Brain microvascular endothelial cell (primary cell): Measurements from ENCODE around the gene GRAP2.
"Not testable (repeated sequence)": the region's sequence is repeated elsewhere in the genome, so short reads cannot be mapped to it uniquely, and the experiment has no call there.

ENCODE experiments used
- DNase-seq: peaks from one replicate; pipeline ENCODE4 v3.0.0-alpha.2; 2020
- H3K27ac ChIP-seq: fragments of 250-450 bp; sonication (Bioruptor Pico); 2 replicates; pipeline ENCODE4 v1.5.1; 2020; ENCODE audit warnings: mild to moderate bottlenecking, moderate library complexity
- H3K27me3 ChIP-seq: fragments of 250-450 bp; sonication (Bioruptor Pico); replicated peaks from 2 replicates; pipeline ENCODE4 v1.5.1; 2020; ENCODE audit warnings: mild to moderate bottlenecking
- H3K36me3 ChIP-seq: fragments of 250-450 bp; sonication (Bioruptor Pico); replicated peaks from 2 replicates; pipeline ENCODE4 v1.5.1; 2020; ENCODE audit warnings: mild to moderate bottlenecking
- H3K4me3 ChIP-seq: 2 replicates; pipeline ENCODE4 v1.5.1; 2011; ENCODE audit warnings: low read depth, mild to moderate bottlenecking, control low read depth, low read length, moderate library complexity
- in situ Hi-C: cut with HindIII; loops from 2 replicates; pipeline ENCODE4 v1.10.0; 2017; ENCODE audit warnings: low sequenced_read_pairs, low pct_ligation_motif_present
- TF ChIP-seq, protein P1 (sequence below): IDR thresholded peaks from 2 replicates; pipeline ENCODE4 v1.5.1; 2011; ENCODE audit warnings: low read depth, mild to moderate bottlenecking, moderate library complexity, low read length, control low read depth, inconsistent platforms; ENCODE audit errors: missing control alignments

The GRAP2 gene

DNA sequence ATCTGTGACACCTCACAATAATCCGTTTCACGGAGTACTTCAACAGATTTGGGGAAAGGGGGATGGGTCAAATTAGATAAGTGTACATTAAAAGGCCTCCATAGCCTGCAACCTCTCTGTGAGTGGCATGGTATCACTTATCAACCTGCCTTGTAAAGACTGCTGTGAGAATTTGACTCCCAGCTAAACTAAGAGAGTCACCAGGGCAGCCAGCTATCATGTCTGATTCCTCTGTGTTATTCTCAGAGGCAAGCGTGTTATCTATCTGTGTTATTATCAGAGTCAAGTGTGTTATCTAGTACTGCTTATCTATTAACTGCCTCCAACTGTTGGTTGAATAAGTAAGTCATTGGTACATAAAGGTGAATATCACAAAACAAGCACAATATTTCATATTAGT lies 89.8 kb downstream of the GRAP2 start:
- H3K27ac ChIP-seq = no peak overlapping the region
- in situ Hi-C loops = no loop called here
- no peak for DNase-seq
- TF ChIP-seq, protein P1, sequence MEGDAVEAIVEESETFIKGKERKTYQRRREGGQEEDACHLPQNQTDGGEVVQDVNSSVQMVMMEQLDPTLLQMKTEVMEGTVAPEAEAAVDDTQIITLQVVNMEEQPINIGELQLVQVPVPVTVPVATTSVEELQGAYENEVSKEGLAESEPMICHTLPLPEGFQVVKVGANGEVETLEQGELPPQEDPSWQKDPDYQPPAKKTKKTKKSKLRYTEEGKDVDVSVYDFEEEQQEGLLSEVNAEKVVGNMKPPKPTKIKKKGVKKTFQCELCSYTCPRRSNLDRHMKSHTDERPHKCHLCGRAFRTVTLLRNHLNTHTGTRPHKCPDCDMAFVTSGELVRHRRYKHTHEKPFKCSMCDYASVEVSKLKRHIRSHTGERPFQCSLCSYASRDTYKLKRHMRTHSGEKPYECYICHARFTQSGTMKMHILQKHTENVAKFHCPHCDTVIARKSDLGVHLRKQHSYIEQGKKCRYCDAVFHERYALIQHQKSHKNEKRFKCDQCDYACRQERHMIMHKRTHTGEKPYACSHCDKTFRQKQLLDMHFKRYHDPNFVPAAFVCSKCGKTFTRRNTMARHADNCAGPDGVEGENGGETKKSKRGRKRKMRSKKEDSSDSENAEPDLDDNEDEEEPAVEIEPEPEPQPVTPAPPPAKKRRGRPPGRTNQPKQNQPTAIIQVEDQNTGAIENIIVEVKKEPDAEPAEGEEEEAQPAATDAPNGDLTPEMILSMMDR = no peak
- H3K27me3 ChIP-seq = peaks cover 3% of the 10 kb centered on the region
- H3K36me3 ChIP-seq = no peaks in the 10 kb centered on the region
- H3K4me3 ChIP-seq = no peak overlapping the region

DNA sequence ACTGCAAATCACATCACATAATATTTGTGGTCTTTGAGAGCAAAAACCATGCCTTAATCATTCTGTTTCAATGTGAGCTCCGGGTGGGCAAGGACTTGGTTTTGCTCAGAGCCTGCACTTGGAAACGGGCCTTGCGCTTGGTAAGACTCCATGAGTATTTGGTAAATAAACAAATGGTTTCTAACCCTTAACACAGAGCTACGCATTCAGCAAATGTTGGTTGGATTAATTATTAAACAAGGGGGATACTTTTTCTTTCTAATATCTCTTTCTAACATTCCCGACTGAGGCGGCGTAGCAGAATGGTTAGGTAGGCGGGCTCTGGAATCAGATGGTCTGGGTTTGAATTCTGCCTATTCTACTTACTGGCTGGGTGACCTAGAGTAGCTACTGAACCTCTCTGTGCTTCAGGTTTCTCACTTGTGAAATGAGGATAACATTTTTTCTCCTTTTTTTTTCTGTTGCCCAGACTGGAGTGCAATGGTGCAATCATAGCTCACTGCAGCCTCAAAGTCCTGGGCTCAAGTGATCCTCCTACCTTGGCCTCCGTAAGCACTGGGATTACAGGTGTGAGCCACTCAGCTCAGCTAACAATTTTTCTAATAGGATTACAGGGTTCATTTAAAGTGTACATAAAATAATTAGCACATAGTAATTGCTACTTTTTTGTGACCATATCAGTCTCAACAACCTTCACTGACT lies 90.4 kb downstream of the GRAP2 start:
- H3K4me3 ChIP-seq = no peak overlapping the region
- TF ChIP-seq, protein P1 = no peak
- DNase-seq = no peak
- H3K36me3 ChIP-seq = no peaks in the 10 kb centered on the region
- in situ Hi-C loops = no loop called here
- H3K27ac ChIP-seq = no peak overlapping the region
- H3K27me3 ChIP-seq = peaks cover 3% of the 10 kb centered on the region

DNA sequence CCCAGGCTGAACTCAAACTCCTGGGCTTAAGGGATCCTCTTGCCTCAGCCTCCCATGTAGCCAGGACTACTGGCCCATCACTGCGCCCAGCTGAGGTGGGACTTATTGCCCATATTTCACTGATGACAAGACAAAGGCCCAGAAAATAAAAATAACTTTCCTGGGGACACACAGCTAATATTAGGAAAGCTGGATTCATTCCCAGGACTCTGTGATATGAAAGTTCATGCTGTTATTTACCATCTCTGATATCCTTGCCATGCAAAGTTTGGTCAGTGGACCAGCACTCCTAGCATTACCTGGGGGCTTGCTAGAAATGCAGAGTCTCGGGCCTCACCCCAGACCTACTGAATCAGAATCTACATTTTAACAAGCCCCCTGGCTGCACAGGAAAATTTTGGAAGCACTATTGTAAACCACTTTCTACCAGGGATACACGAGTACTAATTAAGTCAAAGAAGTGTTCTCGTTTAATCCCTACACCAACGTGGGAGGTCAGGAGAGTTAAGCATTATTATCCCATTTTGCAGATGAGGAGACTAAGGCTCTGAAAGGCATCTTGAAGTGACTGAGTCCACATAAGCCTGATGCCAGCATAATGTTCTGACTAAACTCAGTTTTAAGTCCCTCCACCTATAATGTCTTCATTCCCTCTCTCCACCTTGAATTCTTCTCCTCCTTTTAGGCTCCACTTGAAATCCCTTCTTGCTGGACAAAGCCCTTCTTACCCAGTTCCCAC lies 91.4 kb downstream of the GRAP2 start:
- Histone ChIP-seq H3K27ac (no peak overlapping the region), H3K4me3 (no peak overlapping the region), H3K27me3 (peaks cover 3% of the 10 kb centered on the region), H3K36me3 (no peaks in the 10 kb centered on the region)
- in situ Hi-C loops = no loop called here
- DNase-seq = no peak
- TF ChIP-seq, protein P1 = no peak

DNA sequence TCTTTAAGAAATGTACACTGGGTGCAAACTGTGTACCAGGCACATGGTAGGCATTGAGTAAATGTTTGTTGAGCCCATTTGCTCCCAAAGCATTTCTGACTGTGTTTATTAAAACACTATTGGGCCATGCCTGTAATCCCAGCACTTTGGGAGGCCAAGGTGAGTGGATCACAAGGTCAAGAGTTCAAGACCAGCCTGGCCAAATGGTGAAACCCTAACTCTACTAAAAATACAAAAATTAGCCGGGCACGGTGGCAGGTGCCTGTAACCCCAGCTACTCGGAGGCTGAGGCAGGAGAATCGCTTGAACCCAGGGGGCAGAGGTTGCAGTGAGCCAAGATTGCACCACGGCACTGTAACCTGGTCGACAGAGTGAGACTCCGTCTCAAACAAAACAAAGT lies 92.0 kb downstream of the GRAP2 start:
- in situ Hi-C loops, DNase-seq, H3K4me3 ChIP-seq, H3K27ac ChIP-seq, H3K27me3 ChIP-seq, H3K36me3 ChIP-seq: not testable (repeated sequence)

DNA sequence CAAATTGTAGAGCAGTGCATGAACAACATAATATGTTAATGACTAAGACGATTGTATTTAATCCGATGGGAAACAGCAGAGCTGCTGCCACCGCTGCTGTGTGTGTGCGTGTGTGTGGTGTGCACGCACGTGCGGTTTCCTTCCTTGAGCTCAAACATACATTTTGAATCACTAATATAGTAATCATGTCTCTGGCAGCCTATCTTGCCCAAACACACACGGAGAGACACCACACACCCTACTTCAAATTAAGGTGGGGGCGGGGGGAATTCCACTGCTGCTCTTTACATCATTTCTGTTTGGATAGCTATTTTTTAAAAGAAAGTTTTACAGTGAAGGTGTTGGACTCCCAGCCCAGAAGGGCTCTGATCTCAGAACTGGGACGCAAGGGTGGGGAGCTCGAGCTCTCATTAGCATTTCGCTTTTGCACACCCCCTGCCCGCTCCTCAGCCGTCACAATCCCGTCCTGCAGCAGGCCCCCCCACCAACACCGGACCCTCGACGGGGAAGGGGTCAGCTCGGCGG lies 93.2 kb downstream of the GRAP2 start:
- in situ Hi-C loops = no loop called here
- no peak for DNase-seq
- H3K27ac ChIP-seq = no peak overlapping the region
- H3K27me3 ChIP-seq = peaks cover 3% of the 10 kb centered on the region
- H3K36me3 ChIP-seq = no peaks in the 10 kb centered on the region
- TF ChIP-seq, protein P1 = no peak
- no peak overlapping the region for H3K4me3 ChIP-seq

DNA sequence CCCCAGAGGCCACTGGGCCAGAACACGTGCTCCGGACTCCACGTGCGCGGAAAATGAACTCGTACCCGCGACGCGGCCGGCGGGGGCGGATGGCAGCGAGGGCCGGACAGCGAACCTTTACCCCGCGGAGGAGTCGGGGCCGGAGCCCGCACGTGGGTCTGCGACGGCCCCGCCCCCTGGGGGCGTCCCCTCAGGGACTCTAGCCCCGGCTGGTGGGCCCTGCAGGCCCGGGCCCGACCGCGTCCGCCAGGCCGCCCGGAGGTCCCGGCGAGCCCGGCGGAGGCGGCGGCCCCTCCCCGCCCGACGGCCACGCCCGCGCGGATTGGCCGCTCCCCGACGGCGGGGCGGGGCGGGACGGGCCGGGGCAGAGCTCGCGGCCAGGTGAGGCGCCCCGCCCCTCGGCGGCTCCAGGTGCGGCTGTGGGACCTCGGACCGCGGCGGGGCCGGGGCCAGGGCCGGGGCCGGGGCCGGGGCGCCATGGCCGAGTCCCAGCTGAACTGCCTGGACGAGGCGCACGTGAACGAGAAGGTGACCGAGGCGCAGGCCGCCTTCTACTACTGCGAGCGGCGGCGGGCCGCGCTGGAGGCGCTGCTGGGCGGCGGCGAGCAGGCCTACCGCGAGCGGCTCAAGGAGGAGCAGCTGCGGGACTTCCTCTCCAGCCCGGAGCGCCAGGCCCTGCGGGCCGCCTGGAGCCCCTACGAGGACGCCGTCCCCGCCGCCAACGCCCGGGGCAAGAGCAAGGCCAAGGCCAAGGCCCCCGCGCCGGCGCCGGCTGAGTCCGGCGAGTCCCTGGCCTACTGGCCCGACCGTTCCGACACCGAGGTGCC lies 93.9 kb downstream of the GRAP2 start, which contains the start of gene FAM83F:
Gene FAM83F (plus strand): TSS at position 389 of the 827 bp plus-strand sequence. CDS start 89 bp downstream, at position 478.
- in situ Hi-C loops = no loop called here
- H3K4me3 ChIP-seq = no peak within 1 kb of the TSS
- no peak for DNase-seq
- TF ChIP-seq, protein P1 = no peak
- H3K27me3 ChIP-seq = peaks cover 3% of the 10 kb centered on the region
- no peaks in the 10 kb centered on the region for H3K36me3 ChIP-seq
- H3K27ac ChIP-seq = no peak within 1 kb of the TSS
